Measurements from ENCODE around the gene ALX1. TPM values are rescaled to one million over a fixed set of nuclear protein-coding genes. Genes with fewer than 3 reads are reported as not detected.

The ALX1 gene
- total RNA-seq, 6 experiments from 2014 or later: not detected

GRCh38 chr12:85277900-85278597 lies 2.0 kb upstream of the ALX1 start:
- DNase-seq: peak in 1 of 3 donors; percentile 16
- TF ChIP-seq CTCF (IDR thresholded peaks at IDR 0.05) (no peak), POLR2A (IDR thresholded peaks at IDR 0.05) (no peak)
- no peak for ATAC-seq
- intact Hi-C loops (cut with DNase I): no loop called here
- H3K9me3 ChIP-seq: no peaks in the 10 kb centered on the region
- no peak overlapping the region for H3K4me3 ChIP-seq
- no peak overlapping the region for H3K27ac ChIP-seq
- H3K27me3 ChIP-seq: peaks cover 5 to 38% of the 10 kb centered on the region in 2 donors
- H3K36me3 ChIP-seq: no peaks in the 10 kb centered on the region
- 13% methylated on average over 14 of the region's 30 CpGs for WGBS (ENCODE audit: insufficient coverage, low coverage, low lambda C conversion rate, missing lambda C conversion rate)
- peaks cover 0 to 10% (median 1%) of the 10 kb centered on the region in 4 donors for H3K4me1 ChIP-seq

GRCh38 chr12:85278598-85279448 lies 1.2 kb upstream of the ALX1 start:
- 11% methylated on average over 16 of the region's 37 CpGs for WGBS (ENCODE audit: insufficient coverage, low coverage, low lambda C conversion rate, missing lambda C conversion rate)
- H3K36me3 ChIP-seq: no peaks in the 10 kb centered on the region
- peaks cover 0 to 10% (median 0%) of the 10 kb centered on the region in 4 donors for H3K4me1 ChIP-seq
- intact Hi-C loops (cut with DNase I): no loop called here
- TF ChIP-seq POLR2A (IDR thresholded peaks at IDR 0.05) (no peak), CTCF (IDR thresholded peaks at IDR 0.05) (no peak)
- ATAC-seq (no peak), DNase-seq (peak in 1 of 3 donors; percentile 17)
- H3K27ac ChIP-seq: no peak overlapping the region
- H3K9me3 ChIP-seq: no peaks in the 10 kb centered on the region
- H3K27me3 ChIP-seq: peaks cover 5 to 30% of the 10 kb centered on the region in 2 donors
- H3K4me3 ChIP-seq: no peak overlapping the region

- intact Hi-C loops (cut with DNase I): no loop called here
- ATAC-seq (peak; percentile 29 to 48 (median 35)), DNase-seq (peak in 2 of 3 donors; percentile 15 to 49)
- peaks cover 5 to 38% of the 10 kb centered on the region in 2 donors for H3K27me3 ChIP-seq
- H3K9me3 ChIP-seq: no peaks in the 10 kb centered on the region
- 5% methylated on average over 26 of the region's 44 CpGs for WGBS (ENCODE audit: insufficient coverage, low coverage, low lambda C conversion rate, missing lambda C conversion rate)
- peaks cover 0 to 10% (median 0%) of the 10 kb centered on the region in 4 donors for H3K4me1 ChIP-seq
- TF ChIP-seq POLR2A (IDR thresholded peaks at IDR 0.05) (no peak), CTCF (IDR thresholded peaks at IDR 0.05) (no peak)
- no peak overlapping the region for H3K27ac ChIP-seq
- no peaks in the 10 kb centered on the region for H3K36me3 ChIP-seq
- H3K4me3 ChIP-seq: peak overlapping the region in 1 of 3 donors; percentile 3
Measured at GRCh38 chr12:85279449-85280164, 413 bp upstream of the ALX1 start.

GRCh38 chr12:85280984-85281630 lies 1.1 kb downstream of the ALX1 start:
- no peak for TF ChIP-seq POLR2A (IDR thresholded peaks at IDR 0.05)
- no peak for TF ChIP-seq CTCF (IDR thresholded peaks at IDR 0.05)
- H3K27ac ChIP-seq: no peak overlapping the region
- ATAC-seq: no peak
- H3K27me3 ChIP-seq: peaks cover 5 to 42% of the 10 kb centered on the region in 2 donors
- H3K9me3 ChIP-seq: no peaks in the 10 kb centered on the region
- 6% methylated on average over 15 of the region's 15 CpGs for WGBS (ENCODE audit: insufficient coverage, low coverage, low lambda C conversion rate, missing lambda C conversion rate)
- peak overlapping the region in 2 of 3 donors; percentile 3 to 12 for H3K4me3 ChIP-seq
- DNase-seq: no peak
- no peaks in the 10 kb centered on the region for H3K36me3 ChIP-seq
- H3K4me1 ChIP-seq: peaks cover 0 to 10% (median 0%) of the 10 kb centered on the region in 4 donors
- intact Hi-C loops (cut with DNase I): no loop called here

All from right lobe of liver (tissue), 6 donors.